NCI-H2107 (cell line): ENCODE measurements around the gene ULBP3.
"Not testable (repeated sequence)": the region's sequence is repeated elsewhere in the genome, so short reads cannot be mapped to it uniquely, and the experiment has no call there.

Source experiments
- DNase-seq: peaks from one replicate; lab custom pipeline; 2025; lab: John Stamatoyannopoulos, UW

The ULBP3 gene

GRCh38 chr6:150076196-150076893 is 7.4 kb upstream of the ULBP3 start:
- no peak for DNase-seq

- DNase-seq: no peak
Observed at GRCh38 chr6:150075034-150075421, 6.1 kb upstream of the ULBP3 start.

- not testable (repeated sequence) for DNase-seq
Observed at GRCh38 chr6:150074396-150075033, 5.6 kb upstream of the ULBP3 start.

- no peak for DNase-seq
Observed at GRCh38 chr6:150072201-150072600, 3.3 kb upstream of the ULBP3 start.

GRCh38 chr6:150070236-150070818 is 1.4 kb upstream of the ULBP3 start:
- no peak for DNase-seq

GRCh38 chr6:150069706-150070105 is 785 bp upstream of the ULBP3 start:
- DNase-seq: no peak

GRCh38 chr6:150068151-150068550 is 770 bp downstream of the ULBP3 start:
- no peak for DNase-seq

- no peak for DNase-seq
Observed at GRCh38 chr6:150065083-150065482, 3.8 kb downstream of the ULBP3 start.

GRCh38 chr6:150063640-150064039 is 5.3 kb downstream of the ULBP3 start:
- DNase-seq: no peak

GRCh38 chr6:150059973-150060372 is 8.9 kb downstream of the ULBP3 start:
- DNase-seq: not testable (repeated sequence)

- DNase-seq: no peak
Observed at GRCh38 chr6:150058986-150059385, 9.9 kb downstream of the ULBP3 start.

GRCh38 chr6:150058231-150058792 is 10.6 kb downstream of the ULBP3 start:
- DNase-seq: no peak

GRCh38 chr6:150057501-150057951 is 11.4 kb downstream of the ULBP3 start:
- no peak for DNase-seq

- no peak for DNase-seq
Observed at GRCh38 chr6:150056916-150057315, 12.0 kb downstream of the ULBP3 start.

- DNase-seq: no peak
Observed at GRCh38 chr6:150056156-150056555, 12.8 kb downstream of the ULBP3 start.

- no peak for DNase-seq
Observed at GRCh38 chr6:150055131-150055530, 13.8 kb downstream of the ULBP3 start.

- DNase-seq: no peak
Observed at GRCh38 chr6:150053450-150053849, 15.5 kb downstream of the ULBP3 start.

- no peak for DNase-seq
Observed at GRCh38 chr6:150050846-150051245, 18.1 kb downstream of the ULBP3 start.

GRCh38 chr6:150048099-150048498 is 20.8 kb downstream of the ULBP3 start:
- no peak for DNase-seq

GRCh38 chr6:150046943-150047342 is 22.0 kb downstream of the ULBP3 start:
- no peak for DNase-seq

- DNase-seq: no peak
Observed at GRCh38 chr6:150044621-150045145, 24.2 kb downstream of the ULBP3 start.

- no peak for DNase-seq
Observed at GRCh38 chr6:150043501-150044412, 25.2 kb downstream of the ULBP3 start.
